ENCODE measurements around the gene BRWD1.

DNA sequence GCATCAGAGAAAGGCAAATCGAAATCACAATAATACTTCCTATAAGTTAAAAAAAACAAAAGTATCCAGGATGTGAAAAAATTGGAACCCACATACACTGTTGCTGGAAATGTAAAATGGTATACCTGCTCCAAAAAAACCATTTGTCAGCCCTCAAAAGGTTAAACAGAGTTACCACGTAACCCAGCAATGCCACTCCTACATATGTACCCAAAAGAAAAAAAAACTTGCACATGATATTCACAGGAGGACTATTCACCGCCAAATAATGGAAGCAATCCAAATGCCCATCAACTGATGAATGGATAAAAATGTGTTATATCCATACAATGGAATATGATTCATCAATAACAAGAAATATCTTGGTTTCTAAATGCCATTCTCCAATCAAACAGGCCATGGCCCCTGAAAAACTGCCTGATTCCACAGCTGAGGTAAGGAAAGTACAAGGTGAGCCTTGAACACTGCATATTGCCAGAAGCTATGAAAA is 91.4 kb downstream of the BRWD1 start:
- TF ChIP-seq POLR2AphosphoS5 (IDR thresholded peaks at IDR 0.05) = no peak
- TF ChIP-seq, protein P1, sequence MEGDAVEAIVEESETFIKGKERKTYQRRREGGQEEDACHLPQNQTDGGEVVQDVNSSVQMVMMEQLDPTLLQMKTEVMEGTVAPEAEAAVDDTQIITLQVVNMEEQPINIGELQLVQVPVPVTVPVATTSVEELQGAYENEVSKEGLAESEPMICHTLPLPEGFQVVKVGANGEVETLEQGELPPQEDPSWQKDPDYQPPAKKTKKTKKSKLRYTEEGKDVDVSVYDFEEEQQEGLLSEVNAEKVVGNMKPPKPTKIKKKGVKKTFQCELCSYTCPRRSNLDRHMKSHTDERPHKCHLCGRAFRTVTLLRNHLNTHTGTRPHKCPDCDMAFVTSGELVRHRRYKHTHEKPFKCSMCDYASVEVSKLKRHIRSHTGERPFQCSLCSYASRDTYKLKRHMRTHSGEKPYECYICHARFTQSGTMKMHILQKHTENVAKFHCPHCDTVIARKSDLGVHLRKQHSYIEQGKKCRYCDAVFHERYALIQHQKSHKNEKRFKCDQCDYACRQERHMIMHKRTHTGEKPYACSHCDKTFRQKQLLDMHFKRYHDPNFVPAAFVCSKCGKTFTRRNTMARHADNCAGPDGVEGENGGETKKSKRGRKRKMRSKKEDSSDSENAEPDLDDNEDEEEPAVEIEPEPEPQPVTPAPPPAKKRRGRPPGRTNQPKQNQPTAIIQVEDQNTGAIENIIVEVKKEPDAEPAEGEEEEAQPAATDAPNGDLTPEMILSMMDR (IDR thresholded peaks at IDR 0.05) = no peak

All from transverse colon (tissue), 4 donors.